Prostate gland (tissue), 2 donors: Measurements from ENCODE around the gene ATP5MC3.

Source experiments
- POLR2AphosphoS5 ChIP-seq: sonication (generic); formaldehyde crosslinking; IDR thresholded peaks from one replicate; pipeline ENCODE4 v1.6.1; 2017; ENCODE audit warnings: antibody characterized with exemption
- TF ChIP-seq, protein P1 (sequence below), 4 experiments: fragments of 200-600 bp in 2 of 4; fragments of 450-650 bp in 2 of 4; sonication (generic) in 2 of 4; IDR thresholded peaks; 1 replicate in 3 of 4; 2 replicates in 1 of 4; pipeline ENCODE4 v1.5.1; 2016 to 2019; ENCODE audit warnings: antibody characterized with exemption in 4 of 4, mild to moderate bottlenecking in 2 of 4, moderate library complexity in 2 of 4

DNA sequence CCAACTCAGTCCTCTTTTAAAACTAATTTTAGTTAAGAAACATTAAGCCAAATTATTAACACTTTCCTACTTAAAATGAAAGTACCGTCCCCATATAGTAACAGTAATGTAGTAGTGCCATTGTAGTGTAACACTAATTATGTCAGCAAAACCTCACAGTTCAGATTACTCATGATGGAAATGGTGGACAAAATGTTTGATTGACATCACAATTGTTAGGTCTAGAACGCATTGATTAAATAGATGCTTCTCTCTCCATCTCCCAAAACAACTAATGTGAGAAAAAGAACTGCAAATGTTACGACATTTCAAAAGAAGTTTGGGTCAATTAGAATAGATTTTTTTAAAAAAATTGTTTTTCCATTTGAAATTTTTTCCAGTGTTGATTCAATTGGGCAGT, 12.3 kb downstream of the ATP5MC3 start:
- no peak for TF ChIP-seq POLR2AphosphoS5
- TF ChIP-seq, protein P1, sequence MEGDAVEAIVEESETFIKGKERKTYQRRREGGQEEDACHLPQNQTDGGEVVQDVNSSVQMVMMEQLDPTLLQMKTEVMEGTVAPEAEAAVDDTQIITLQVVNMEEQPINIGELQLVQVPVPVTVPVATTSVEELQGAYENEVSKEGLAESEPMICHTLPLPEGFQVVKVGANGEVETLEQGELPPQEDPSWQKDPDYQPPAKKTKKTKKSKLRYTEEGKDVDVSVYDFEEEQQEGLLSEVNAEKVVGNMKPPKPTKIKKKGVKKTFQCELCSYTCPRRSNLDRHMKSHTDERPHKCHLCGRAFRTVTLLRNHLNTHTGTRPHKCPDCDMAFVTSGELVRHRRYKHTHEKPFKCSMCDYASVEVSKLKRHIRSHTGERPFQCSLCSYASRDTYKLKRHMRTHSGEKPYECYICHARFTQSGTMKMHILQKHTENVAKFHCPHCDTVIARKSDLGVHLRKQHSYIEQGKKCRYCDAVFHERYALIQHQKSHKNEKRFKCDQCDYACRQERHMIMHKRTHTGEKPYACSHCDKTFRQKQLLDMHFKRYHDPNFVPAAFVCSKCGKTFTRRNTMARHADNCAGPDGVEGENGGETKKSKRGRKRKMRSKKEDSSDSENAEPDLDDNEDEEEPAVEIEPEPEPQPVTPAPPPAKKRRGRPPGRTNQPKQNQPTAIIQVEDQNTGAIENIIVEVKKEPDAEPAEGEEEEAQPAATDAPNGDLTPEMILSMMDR (IDR thresholded peaks at IDR 0.05): no peak
